Fibroblast of lung (primary cell): ENCODE data around the gene TSPYL2. TPM values are rescaled to one million over a fixed set of nuclear protein-coding genes. Genes with fewer than 3 reads are reported as not detected.

Source experiments
- DNase-seq, 2 donors: peaks; one replicate each; pipeline versions ENCODE4 v3.0.0 to v3.0.0-alpha.2; 2010; ENCODE audit warnings: low read depth in 2 of 2
- H2AFZ ChIP-seq: 2 replicates; pipeline ENCODE4 v1.5.1; 2012; ENCODE audit warnings: low read length, control low read depth, inconsistent platforms
- H3K27ac ChIP-seq: 2 replicates; pipeline ENCODE4 v1.5.1; 2011; ENCODE audit warnings: low read length, control low read depth; ENCODE audit not compliant: insufficient read depth
- H3K27me3 ChIP-seq: 2 replicates; pipeline ENCODE4 v1.5.1; 2011; ENCODE audit warnings: mild to moderate bottlenecking, low read length; ENCODE audit not compliant: control insufficient read depth, insufficient read depth
- H3K36me3 ChIP-seq: 2 replicates; pipeline ENCODE4 v1.5.1; 2011; ENCODE audit warnings: low read length; ENCODE audit not compliant: control insufficient read depth, insufficient read depth
- H3K4me1 ChIP-seq: 2 replicates; pipeline ENCODE4 v1.5.1; 2011; ENCODE audit warnings: low read length; ENCODE audit not compliant: control insufficient read depth, insufficient read depth; ENCODE audit errors: extremely low read depth
- H3K4me2 ChIP-seq: 2 replicates; pipeline ENCODE4 v1.5.1; 2011; ENCODE audit warnings: low read length, control low read depth; ENCODE audit not compliant: insufficient read depth; ENCODE audit errors: extremely low read depth
- H3K4me3 ChIP-seq, 4 experiments: fragments of 200-600 bp in 1 of 4; sonication (generic) in 1 of 4; replicated peaks in 1 of 4; 2 replicates each; pipeline ENCODE4 v1.5.1; 2011 to 2016; ENCODE audit warnings: low read length in 4 of 4, low read depth in 3 of 4, mild to moderate bottlenecking in 3 of 4, control low read depth in 2 of 4, inconsistent platforms in 1 of 4, mixed read lengths in 1 of 4; ENCODE audit not compliant: insufficient read depth in 1 of 4; ENCODE audit errors: control extremely low read depth in 1 of 4
- H3K79me2 ChIP-seq: 2 replicates; pipeline ENCODE4 v1.5.1; 2012; ENCODE audit warnings: mild to moderate bottlenecking, low read length, inconsistent platforms; ENCODE audit not compliant: control insufficient read depth, insufficient read depth
- H3K9ac ChIP-seq: 2 replicates; pipeline ENCODE4 v1.5.1; 2011; ENCODE audit warnings: mild to moderate bottlenecking, low read length, control low read depth; ENCODE audit not compliant: insufficient read depth
- H3K9me3 ChIP-seq: 2 replicates; pipeline ENCODE4 v1.5.1; 2012; ENCODE audit warnings: low read depth, low read length; ENCODE audit not compliant: control insufficient read depth, insufficient read depth
- H4K20me1 ChIP-seq: 2 replicates; pipeline ENCODE4 v1.5.1; 2011; ENCODE audit warnings: low read length; ENCODE audit not compliant: control insufficient read depth, insufficient read depth; ENCODE audit errors: extremely low read depth
- CTCF ChIP-seq, 2 donors: IDR thresholded peaks in 1 of 2; conservative IDR thresholded peaks in 1 of 2; 1 replicate in 1 of 2; 2 replicates in 1 of 2; pipeline ENCODE4 v1.5.1; 2011 to 2012; ENCODE audit warnings: low read length in 2 of 2, control low read depth in 1 of 2, inconsistent platforms in 1 of 2, low read depth in 1 of 2, mild to moderate bottlenecking in 1 of 2
- EZH2 ChIP-seq: IDR thresholded peaks from 2 replicates; pipeline ENCODE4 v1.5.1; 2012; ENCODE audit warnings: low read length, control low read depth, mild to moderate bottlenecking; ENCODE audit errors: missing control alignments
- polyA plus RNA-seq, 2 donors: library from polyadenylated mRNA; depleted of rRNA in 1 of 2; stranded (reverse) in 1 of 2; unstranded in 1 of 2; fragments of >200 nt; gene quantifications; 2 replicates each; pipeline ENCODE4 v1.2.1, GENCODE V29; 2011 to 2012; ENCODE audit warnings: missing spikeins in 1 of 2
- total RNA-seq: library from RNA; depleted of rRNA; stranded (reverse); fragments of >200 nt; gene quantifications from 2 replicates; pipeline ENCODE4 v1.2.1, GENCODE V29; 2014

TSPYL2 gene
- total and polyA plus RNA-seq, 2 donors (not counting 1 experiment from before 2014, with no cell fraction given), result 10.2 to 21.0 TPM

- H3K79me2 ChIP-seq, result no peaks in the 10 kb centered on the region
- no peaks in the 10 kb centered on the region for H3K9me3 ChIP-seq
- no peak overlapping the region for H2AFZ ChIP-seq
- no peak overlapping the region for H3K4me2 ChIP-seq
- no peaks in the 10 kb centered on the region for H4K20me1 ChIP-seq
- no peak for TF ChIP-seq CTCF (conservative IDR thresholded peaks at IDR 0.05 in 1 of 2, IDR thresholded peaks at IDR 0.05 in 1 of 2; ENCODE audit: low read depth in 1 of 2, low read length in 2 of 2)
- no peak for TF ChIP-seq EZH2
- H3K27me3 ChIP-seq, result no peaks in the 10 kb centered on the region
- H3K9ac ChIP-seq, result no peak overlapping the region
- no peak overlapping the region for H3K4me3 ChIP-seq
- H3K27ac ChIP-seq, result no peak overlapping the region
- no peak for DNase-seq
- H3K36me3 ChIP-seq, result no peaks in the 10 kb centered on the region
- H3K4me1 ChIP-seq, result no peaks in the 10 kb centered on the region
These were observed 13.6 kb downstream of the TSPYL2 start for GRCh38 chrX:53095796-53096195.

GRCh38 chrX:53114864-53115549 is 32.8 kb downstream of the TSPYL2 start:
- H3K27ac ChIP-seq, result peak overlapping the region; percentile 75
- no peak for TF ChIP-seq CTCF (conservative IDR thresholded peaks at IDR 0.05 in 1 of 2, IDR thresholded peaks at IDR 0.05 in 1 of 2; ENCODE audit: low read depth in 1 of 2, low read length in 2 of 2)
- TF ChIP-seq EZH2, result no peak
- no peak overlapping the region for H3K9ac ChIP-seq
- H2AFZ ChIP-seq, result no peak overlapping the region
- no peaks in the 10 kb centered on the region for H4K20me1 ChIP-seq
- no peaks in the 10 kb centered on the region for H3K79me2 ChIP-seq
- H3K4me2 ChIP-seq, result no peak overlapping the region
- no peaks in the 10 kb centered on the region for H3K27me3 ChIP-seq
- H3K9me3 ChIP-seq, result no peaks in the 10 kb centered on the region
- H3K36me3 ChIP-seq, result no peaks in the 10 kb centered on the region
- H3K4me3 ChIP-seq, result no peak overlapping the region
- no peak for DNase-seq
- H3K4me1 ChIP-seq, result peaks cover 2% of the 10 kb centered on the region

DNA sequence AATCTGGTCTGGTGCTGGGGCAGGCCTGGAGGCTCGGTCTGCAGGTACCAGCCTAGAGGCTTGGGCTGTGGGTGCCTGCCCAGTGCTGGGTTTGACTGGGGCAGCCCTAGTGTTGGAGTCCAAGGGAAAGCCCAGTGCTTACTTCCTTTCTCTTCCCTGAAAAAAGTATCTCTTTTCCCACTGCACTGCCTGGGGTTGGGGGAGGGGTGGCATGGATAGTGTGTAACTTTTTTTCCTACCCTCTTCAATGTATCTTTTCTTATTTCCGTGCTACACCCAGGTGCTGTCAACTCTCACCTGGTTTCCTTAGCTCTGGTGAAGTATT is 33.3 kb downstream of the TSPYL2 start:
- TF ChIP-seq CTCF (conservative IDR thresholded peaks at IDR 0.05 in 1 of 2, IDR thresholded peaks at IDR 0.05 in 1 of 2; ENCODE audit: low read depth in 1 of 2, low read length in 2 of 2) (no peak), EZH2 (no peak)
- no peaks in the 10 kb centered on the region for H4K20me1 ChIP-seq
- H3K27me3 ChIP-seq, result no peaks in the 10 kb centered on the region
- H3K79me2 ChIP-seq, result no peaks in the 10 kb centered on the region
- no peak for DNase-seq
- H3K27ac ChIP-seq, result peak overlapping the region; percentile 75
- no peak overlapping the region for H3K4me3 ChIP-seq
- no peak overlapping the region for H2AFZ ChIP-seq
- H3K4me2 ChIP-seq, result peak overlapping the region; percentile 54
- no peaks in the 10 kb centered on the region for H3K9me3 ChIP-seq
- H3K4me1 ChIP-seq, result peaks cover 2% of the 10 kb centered on the region
- H3K9ac ChIP-seq, result no peak overlapping the region
- H3K36me3 ChIP-seq, result no peaks in the 10 kb centered on the region
